Gastroesophageal sphincter (tissue), 3 donors: ENCODE results near the gene TRAF2.

ENCODE experiments used
- POLR2A ChIP-seq, 2 donors: fragments of 450-650 bp; IDR thresholded peaks; one replicate each; pipeline ENCODE4 v1.6.1; 2017; ENCODE audit warnings: antibody characterized with exemption in 2 of 2, mild to moderate bottlenecking in 2 of 2, moderate library complexity in 1 of 2
- POLR2AphosphoS5 ChIP-seq: sonication (generic); formaldehyde crosslinking; IDR thresholded peaks from one replicate; pipeline ENCODE4 v1.6.1; 2017; ENCODE audit warnings: antibody characterized with exemption
- TF ChIP-seq, protein P1 (sequence below), 4 experiments: fragments of 200-600 bp in 2 of 4; fragments of 450-650 bp in 2 of 4; sonication (generic) in 1 of 4; IDR thresholded peaks; one replicate each; pipeline ENCODE4 v1.5.1; 2017 to 2019; ENCODE audit warnings: antibody characterized with exemption in 4 of 4, mild to moderate bottlenecking in 2 of 4, moderate library complexity in 2 of 4

DNA sequence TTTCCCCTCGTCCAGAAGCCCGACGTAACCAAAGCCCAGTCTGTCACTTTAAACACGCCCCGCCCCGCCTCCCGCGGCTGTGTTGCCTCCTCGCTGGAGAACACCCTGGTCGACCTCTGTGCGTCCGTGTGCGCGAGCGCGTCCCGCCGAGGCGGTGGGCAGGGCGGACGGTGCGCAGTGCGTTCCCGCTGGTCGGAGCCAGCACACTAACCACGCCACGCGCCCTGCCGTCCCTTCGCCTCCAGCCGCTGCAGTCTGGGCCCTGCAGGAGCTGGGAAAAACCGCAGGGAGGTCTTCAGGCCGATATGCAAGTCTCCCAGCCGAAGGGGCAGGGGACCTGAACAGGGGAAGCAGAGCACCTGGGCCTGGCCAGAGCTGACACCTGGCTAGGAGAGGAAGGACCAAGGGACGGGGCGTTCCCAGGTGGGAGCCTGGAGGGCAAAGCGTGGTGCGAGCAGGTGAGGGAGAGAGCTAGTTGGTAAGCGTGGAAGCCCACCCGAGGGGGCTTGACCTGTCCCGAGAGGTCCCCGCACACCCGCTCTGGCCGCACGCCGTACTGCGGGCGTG, 38.4 kb upstream of the TRAF2 start:
- TF ChIP-seq, protein P1, sequence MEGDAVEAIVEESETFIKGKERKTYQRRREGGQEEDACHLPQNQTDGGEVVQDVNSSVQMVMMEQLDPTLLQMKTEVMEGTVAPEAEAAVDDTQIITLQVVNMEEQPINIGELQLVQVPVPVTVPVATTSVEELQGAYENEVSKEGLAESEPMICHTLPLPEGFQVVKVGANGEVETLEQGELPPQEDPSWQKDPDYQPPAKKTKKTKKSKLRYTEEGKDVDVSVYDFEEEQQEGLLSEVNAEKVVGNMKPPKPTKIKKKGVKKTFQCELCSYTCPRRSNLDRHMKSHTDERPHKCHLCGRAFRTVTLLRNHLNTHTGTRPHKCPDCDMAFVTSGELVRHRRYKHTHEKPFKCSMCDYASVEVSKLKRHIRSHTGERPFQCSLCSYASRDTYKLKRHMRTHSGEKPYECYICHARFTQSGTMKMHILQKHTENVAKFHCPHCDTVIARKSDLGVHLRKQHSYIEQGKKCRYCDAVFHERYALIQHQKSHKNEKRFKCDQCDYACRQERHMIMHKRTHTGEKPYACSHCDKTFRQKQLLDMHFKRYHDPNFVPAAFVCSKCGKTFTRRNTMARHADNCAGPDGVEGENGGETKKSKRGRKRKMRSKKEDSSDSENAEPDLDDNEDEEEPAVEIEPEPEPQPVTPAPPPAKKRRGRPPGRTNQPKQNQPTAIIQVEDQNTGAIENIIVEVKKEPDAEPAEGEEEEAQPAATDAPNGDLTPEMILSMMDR (IDR thresholded peaks at IDR 0.05), result no peak
- TF ChIP-seq POLR2AphosphoS5 (no peak), POLR2A (IDR thresholded peaks at IDR 0.05) (peak; percentile 57 to 71)
